ENCODE measurements around the gene ST6GALNAC4.
"Not testable (repeated sequence)": the region's sequence is repeated elsewhere in the genome, so short reads cannot be mapped to it uniquely, and the experiment has no call there.

ST6GALNAC4 gene

GRCh38 chr9:127885508-127886281 lies 31.1 kb downstream of the ST6GALNAC4 start:
- H3K4me3 ChIP-seq (ENCODE audit: low read depth, low read length): no peak overlapping the region
- no peak for TF ChIP-seq CTCF (IDR thresholded peaks at IDR 0.05; ENCODE audit: borderline replicate concordance, insufficient read depth, low read depth, low read length)

- no peak overlapping the region for H3K4me3 ChIP-seq (ENCODE audit: low read depth, low read length)
- TF ChIP-seq CTCF (IDR thresholded peaks at IDR 0.05; ENCODE audit: borderline replicate concordance, insufficient read depth, low read depth, low read length): no peak
Measured at GRCh38 chr9:127884976-127885490, 31.8 kb downstream of the ST6GALNAC4 start.

- H3K4me3 ChIP-seq (ENCODE audit: low read depth, low read length): no peak overlapping the region
- TF ChIP-seq CTCF (IDR thresholded peaks at IDR 0.05; ENCODE audit: borderline replicate concordance, insufficient read depth, low read depth, low read length): no peak
Measured at GRCh38 chr9:127884427-127884911, 32.4 kb downstream of the ST6GALNAC4 start.

- H3K4me3 ChIP-seq (ENCODE audit: low read depth, low read length): no peak overlapping the region
- TF ChIP-seq CTCF (IDR thresholded peaks at IDR 0.05; ENCODE audit: borderline replicate concordance, insufficient read depth, low read depth, low read length): no peak
Measured at GRCh38 chr9:127883959-127884358, 32.9 kb downstream of the ST6GALNAC4 start.

- H3K4me3 ChIP-seq (ENCODE audit: low read depth, low read length): not testable (repeated sequence)
Measured at GRCh38 chr9:127881715-127882114, 35.1 kb downstream of the ST6GALNAC4 start.

GRCh38 chr9:127880143-127880542 lies 36.7 kb downstream of the ST6GALNAC4 start:
- H3K4me3 ChIP-seq (ENCODE audit: low read depth, low read length): no peak overlapping the region
- TF ChIP-seq CTCF (IDR thresholded peaks at IDR 0.05; ENCODE audit: borderline replicate concordance, insufficient read depth, low read depth, low read length): no peak

GRCh38 chr9:127878652-127879390 lies 38.0 kb downstream of the ST6GALNAC4 start:
- no peak overlapping the region for H3K4me3 ChIP-seq (ENCODE audit: low read depth, low read length)
- no peak for TF ChIP-seq CTCF (IDR thresholded peaks at IDR 0.05; ENCODE audit: borderline replicate concordance, insufficient read depth, low read depth, low read length)
